Measurements from ENCODE around the gene DCTN5.

GRCh38 chr16:23676924-23677480 is 35.7 kb downstream of the DCTN5 start:
- no peak for TF ChIP-seq CTCF (IDR thresholded peaks at IDR 0.05; ENCODE audit: extremely low read depth in 1 of 2, insufficient read depth in 1 of 2, low read depth in 1 of 2, low read length in 2 of 2)
- TF ChIP-seq POLR2A (IDR thresholded peaks at IDR 0.05; ENCODE audit: low read depth, low read length), result no peak
